ENCODE data around the gene TRIM28.
"Not testable (repeated sequence)": the region's sequence is repeated elsewhere in the genome, so short reads cannot be mapped to it uniquely, and the experiment has no call there.

Gene TRIM28

DNA sequence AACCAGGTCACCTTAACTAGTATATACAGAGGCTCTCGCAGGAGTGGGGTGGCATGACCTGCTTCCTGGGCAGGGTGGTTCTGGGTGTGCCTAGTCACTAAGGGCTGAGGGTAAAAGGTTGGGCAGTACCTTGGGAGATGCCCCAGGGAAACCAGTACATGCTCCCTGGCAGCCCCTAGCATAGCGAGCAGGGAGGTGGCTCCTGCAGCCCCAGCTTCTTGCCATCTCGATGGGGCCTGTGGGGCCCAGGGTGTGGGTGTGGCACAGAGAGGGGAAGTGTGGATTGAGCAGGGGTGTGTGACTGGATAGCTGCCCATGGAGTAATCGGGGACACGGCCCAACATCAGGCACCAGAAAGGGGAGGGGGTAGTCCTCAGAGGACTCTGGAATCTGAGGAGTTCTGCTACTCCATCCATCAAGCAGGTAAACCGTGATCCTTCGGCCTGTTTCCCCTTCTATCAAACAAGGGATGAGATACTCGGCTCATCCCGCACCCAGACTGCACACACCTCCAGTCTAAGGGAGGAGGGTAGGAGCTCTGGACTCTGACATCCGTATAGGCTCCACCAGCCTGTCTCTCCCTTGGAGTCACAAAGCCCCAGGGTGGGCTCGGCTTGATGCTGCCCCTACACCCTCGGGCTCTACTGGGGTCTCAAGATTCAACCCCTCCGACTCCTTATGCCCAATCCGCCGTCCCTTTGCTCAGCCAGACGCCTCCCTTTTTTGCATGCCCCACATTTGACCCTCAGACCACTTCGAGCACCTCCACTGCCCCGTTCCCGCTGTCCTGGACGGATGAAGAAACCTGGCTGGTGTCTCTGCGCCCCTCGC lies 25.4 kb upstream of the TRIM28 start:
- no peak for DNase-seq

DNA sequence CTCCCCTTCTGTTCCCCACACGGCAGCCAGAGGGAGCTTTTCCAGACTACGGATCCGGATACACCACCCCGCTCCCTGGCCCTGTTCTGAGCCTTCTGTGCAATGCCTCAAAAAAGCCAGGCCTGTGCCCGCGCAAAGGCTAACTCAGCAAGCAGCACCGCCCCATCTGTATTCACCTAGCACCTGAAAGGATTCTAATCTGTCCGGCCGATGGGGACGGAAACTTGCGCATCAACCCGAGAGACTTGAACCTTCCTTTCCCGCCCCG lies 24.8 kb upstream of the TRIM28 start:
- DNase-seq, result peak in 44 of 58 donors; percentile 10 to 68 (median 48)

DNA sequence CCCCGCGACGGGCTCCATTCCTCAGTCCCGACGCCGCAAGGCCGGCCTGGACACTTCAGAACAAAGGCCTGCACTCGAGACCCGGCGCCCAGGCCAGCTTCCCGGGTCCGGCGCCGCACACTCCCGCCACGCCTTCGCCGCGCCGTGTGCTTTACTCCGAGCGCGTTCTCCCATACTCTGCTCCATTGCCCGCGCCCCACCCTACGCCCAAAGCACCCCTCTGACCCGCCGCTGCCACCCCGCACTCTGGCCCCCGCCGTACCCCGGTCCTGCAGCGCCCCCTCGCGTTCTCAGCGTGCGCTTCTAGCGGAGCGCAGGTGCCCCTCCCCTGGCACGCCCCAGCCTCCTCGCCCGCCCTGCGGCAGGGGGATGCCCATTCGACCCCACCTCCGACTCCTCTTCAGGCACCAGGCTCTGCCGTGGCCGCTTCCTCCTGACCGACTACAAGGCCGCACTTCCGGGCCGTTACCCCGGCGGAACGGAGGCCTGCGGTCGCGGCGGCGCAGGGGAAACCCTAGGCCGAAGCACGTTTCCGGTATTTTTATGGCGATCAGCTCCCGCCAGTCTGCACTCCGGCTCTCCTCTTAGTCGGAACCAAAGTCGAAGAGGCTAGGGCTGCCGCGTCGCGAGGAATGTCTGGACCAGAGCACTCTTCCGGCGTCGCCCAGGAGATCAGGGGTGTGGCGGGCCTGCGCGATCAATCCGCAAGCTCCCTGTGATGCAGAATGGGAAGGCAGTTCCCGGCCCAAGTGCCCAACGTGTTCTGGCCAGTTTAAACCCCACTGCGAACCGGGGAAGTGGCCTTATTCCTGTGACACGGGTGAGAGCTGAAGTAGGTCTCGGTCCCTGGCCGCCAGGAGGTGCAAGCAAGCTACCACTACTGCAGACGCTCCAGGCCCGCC lies 24.3 kb upstream of the TRIM28 start, which contains the start of gene ZBTB45:
ZBTB45 (minus strand) TSS at position 456 of the 902 bp plus-strand sequence. CDS start 2,137 bp downstream, outside the sequence.
- DNase-seq, result peak; percentile 52 to 96 (median 91)

DNA sequence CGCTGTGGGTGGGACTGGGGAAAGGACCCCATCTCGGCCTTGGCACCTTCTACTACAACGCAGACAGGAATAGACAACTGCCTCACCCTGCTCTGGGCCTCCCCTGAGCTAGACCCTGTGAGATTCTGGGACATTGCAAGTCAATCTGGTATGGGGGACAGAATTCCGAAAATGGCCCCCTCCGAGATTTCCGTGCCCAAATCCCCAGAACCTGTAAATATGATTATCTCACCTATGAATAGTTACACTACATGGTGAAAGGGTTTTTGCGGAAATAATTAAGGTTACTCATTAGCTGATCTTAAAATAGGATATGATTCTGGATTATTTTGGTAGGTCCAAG lies 23.6 kb upstream of the TRIM28 start:
- no peak for DNase-seq

DNA sequence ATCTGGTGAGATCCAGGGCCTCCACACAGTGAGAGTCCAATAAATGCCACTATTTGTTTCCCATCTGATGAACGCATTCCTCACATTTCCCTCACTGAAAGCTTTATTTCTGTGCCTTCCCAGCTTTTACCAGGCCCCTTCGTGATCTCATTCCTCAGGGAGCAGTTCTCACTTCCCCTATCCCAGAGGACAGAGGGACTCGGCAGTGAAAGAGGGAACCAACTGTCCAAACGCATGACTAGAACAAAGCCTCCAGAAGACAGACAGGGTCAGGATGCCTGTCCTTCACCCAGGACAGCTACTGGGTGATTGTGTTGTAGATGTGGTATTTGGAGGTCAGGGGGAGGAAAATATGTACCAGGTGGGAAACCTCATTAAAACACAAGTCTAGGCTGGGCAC lies 22.2 kb upstream of the TRIM28 start:
- DNase-seq, result no peak

DNA sequence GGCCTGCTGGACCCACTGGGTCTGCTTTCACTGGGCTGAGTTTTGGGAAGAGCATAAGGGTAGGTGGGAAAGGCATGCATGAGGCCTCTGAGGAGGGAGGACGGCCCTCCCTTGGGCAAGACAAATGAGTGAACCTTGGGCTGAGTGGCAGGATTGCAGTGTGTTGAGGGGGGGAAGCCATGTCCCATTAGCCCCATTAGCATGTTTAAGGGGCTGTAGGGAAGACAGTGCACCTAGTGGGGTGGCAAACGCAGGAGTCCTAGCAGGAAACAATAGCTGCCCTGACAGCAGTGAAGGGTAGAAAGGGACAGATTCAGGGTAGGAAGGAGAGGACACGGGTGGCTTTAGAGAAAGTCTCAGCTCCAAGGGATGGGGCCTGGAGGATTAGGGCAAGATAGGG lies 21.2 kb upstream of the TRIM28 start:
- no peak for DNase-seq

DNA sequence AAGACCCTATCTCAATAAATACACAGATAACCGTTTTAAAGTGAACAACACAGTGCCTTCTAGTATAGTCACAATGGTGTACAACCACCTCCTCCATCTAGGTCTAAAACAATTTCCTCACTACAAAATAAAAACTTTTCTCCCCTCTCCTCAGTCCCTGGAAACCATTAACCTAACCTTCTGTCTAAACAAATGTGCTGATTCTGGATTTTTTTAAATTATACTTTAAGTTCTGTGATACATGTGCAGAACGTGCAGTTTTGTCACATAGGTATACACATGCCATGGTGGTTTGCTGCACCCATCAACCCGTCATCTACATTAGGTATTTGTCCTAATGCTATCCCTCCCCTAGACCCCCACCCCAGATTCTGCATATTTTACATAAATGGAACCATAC lies 14.5 kb upstream of the TRIM28 start:
- DNase-seq, result no peak

DNA sequence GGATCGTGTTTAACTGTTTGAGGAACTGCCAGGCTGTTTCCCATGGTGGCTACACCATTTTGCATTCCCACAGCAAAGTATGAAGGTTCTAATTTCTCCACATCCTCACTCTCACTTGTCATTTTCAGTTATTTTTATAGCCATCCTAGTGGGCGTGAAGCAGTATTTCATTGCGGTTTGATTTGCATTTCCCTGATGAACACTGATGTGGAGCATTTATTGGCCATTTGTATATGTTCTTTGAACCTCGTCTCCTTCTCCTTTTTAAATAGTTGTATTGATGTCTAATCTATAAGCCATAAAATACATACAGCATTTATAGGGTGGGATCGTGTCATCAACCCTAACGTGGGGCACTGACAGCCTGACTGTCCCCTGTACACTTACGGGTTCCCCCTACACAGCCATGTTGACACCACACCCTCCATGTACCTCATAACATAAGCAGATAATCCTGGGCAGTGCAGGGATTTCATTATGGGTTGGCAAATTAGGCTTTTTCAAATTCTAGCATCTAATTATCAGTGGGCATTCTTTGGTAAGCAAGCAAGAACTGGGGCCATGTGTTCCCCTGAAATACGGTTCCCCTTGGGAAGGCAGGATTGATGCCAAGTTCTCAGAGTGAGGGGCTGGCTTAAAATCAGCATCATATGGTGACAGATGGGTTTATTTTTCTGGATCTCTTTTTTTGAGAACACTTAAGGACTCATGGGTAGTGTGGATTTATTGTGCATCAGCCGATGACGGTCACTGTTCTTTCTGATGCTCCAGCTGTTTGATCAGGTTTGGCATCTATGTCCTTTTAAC lies 12.6 kb upstream of the TRIM28 start:
- DNase-seq, result no peak

DNA sequence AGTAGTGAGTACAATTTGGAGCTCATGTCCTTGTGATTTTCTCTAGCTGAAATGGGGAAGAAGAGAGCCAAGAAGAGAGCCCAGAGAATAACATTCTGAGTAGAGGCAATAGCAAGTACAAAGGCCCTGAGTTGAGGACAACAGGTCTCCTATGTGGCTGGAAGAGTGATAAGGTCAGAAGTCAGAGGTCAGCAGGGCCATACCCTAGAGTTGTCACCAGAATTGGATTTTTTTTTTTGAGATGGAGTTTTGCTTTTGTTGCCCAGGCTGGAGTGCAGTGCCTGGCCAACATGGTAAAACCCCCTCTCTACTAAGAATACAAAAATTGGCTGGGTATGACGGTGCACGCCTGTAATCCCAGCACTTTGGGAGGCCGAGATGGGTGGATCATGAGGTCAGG lies 8.0 kb upstream of the TRIM28 start:
- DNase-seq, result no peak

DNA sequence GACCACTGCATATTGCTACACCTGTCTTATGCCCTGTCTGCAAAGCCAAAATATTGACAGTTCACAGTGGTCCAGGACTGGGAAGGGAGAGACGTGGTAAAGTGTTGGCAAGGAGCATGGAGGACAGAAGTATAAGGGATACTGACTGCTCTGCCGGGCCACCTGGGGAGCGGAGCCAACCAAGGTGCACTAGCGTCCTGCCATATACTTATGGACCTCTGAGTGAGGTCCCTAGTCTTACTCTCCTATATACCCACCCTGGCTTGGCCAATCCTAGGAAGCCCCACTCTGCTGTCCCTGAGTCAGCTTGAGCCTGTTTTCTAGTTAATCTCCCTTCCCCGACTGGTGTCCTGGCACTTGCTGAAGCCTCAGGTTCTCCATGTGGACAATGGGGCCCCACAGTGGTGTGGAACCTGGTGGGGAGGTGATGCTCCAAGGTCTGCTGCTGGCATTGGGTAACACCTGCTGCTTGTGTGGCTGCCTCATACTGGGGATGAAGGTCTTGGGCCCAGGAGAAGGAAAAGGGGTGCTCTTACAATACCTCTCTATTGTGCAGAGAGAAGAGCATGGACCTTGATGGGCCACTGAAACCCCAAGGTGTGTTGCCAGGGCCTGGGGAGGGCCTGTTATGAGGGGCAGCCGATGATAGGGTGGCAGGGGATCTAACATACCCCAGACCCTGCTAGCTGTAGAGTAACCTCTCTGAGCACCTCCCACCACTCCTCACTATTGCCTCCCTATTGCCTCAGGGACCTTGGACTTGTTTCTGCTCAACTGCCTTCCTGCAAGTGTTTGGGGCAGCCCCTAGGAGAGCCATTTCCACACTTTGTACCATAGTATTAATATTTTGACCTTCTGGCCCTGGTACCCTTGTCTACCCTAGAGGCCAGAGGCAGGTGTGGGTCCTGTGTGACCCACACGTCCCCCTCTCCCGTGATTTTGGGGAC lies 6.7 kb upstream of the TRIM28 start:
- no peak for DNase-seq

DNA sequence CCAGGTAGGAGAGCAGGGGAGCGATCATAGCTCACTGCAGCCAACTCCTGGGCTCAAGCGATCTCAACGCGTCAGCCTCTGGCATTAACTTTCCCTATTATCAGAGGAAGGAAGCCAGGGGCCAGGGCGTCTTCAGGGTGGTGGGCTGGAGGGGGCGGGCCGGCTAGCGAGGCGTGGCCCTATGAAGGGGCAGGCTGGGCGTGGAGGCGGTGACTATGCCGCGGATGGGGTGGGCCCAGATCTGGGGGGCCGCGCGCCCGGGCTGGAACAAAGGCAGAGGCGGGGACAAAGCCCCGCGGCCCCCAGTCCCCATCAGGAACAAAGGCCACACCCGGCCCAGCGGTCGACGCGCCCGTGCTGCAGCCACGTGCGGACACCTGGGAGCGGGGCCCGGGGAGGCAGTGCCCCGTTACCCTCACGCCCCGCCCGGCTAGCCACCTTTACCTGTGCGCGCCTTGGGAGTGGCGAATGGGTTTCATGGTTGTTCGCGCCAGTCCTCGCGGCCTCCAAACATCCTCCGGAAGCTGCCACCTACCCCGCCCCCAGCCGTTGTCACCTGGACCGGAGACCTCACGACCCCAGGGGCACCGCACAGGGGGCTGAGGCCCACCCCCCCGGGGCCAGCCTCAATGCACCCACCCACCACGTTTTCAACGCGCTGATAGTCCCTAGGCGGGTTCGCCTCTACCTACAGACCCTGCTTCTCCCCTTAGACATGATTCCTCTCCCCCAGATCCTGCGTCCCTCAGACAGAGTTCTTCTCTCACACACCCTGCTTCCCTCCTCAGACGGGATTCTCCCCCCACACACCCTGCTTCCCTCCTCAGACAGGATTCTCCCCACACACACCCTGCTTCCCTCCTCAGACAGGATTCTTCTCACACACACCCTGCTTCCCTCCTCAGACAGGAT lies 5.4 kb upstream of the TRIM28 start:
- DNase-seq, result peak in 1 of 58 donors; percentile 18

DNA sequence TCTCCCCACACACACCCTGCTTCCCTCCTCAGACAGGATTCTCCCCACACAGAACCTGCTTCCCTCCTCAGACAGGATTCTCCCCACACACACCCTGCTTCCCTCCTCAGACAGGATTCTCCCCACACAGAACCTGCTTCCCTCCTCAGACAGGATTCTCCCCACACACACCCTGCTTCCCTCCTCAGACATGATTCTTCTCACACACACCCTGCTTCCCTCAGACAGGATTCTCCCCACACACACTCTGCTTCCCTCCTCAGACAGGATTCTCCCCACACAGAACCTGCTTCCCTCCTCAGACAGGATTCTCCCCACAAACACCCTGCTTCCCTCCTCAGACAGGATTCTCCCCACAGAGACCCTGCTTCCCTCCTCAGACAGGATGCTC lies 4.7 kb upstream of the TRIM28 start:
- DNase-seq, result not testable (repeated sequence)

DNA sequence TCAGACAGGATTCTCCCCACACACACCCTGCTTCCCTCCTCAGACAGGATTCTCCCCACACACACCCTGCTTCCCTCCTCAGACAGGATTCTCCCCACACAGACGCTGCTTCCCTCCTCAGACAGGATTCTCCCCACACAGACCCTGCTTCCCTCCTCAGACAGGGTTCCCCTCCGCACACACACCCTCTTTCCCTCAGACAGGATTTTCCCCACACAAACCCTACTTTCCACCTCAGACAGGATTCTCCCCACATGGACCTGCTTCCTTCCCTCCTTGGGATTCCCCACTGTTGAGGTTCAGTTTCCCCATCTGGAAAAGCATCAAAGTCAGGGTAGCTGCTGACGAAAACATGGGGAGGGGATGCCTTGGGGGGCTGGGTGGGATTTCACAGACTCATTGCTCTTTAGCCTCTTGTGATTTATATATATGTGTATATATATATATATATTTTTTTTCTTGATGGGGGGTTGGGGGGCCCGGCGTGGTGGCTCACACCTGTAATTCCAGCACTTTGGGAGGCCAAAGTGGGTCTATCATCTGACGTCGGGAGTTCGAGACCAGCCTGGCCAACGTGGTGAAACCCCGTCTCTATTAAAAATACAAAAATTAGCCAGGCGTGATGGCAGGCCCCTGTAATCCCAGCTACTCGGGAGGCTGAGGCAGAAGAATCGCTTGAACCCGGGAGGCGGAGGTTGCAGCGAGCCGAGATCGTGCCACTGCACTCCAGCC lies 1.1 kb upstream of the TRIM28 start:
- DNase-seq, result not testable (repeated sequence)

DNA sequence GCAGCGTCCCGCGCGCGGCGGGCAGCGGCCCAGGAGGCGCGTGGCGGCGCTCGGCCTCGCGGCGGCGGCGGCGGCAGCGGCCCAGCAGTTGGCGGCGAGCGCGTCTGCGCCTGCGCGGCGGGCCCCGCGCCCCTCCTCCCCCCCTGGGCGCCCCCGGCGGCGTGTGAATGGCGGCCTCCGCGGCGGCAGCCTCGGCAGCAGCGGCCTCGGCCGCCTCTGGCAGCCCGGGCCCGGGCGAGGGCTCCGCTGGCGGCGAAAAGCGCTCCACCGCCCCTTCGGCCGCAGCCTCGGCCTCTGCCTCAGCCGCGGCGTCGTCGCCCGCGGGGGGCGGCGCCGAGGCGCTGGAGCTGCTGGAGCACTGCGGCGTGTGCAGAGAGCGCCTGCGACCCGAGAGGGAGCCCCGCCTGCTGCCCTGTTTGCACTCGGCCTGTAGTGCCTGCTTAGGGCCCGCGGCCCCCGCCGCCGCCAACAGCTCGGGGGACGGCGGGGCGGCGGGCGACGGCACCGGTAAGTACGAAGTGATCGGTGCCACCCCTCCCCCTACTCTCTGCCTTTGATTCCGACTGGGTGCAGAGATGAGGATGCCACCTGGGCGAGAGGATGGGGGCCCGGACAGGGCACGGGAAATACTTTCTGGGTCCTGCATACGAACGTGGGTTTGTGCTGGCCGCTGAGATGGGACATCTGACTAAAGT lies 874 bp downstream of the TRIM28 start:
- DNase-seq, result no peak

DNA sequence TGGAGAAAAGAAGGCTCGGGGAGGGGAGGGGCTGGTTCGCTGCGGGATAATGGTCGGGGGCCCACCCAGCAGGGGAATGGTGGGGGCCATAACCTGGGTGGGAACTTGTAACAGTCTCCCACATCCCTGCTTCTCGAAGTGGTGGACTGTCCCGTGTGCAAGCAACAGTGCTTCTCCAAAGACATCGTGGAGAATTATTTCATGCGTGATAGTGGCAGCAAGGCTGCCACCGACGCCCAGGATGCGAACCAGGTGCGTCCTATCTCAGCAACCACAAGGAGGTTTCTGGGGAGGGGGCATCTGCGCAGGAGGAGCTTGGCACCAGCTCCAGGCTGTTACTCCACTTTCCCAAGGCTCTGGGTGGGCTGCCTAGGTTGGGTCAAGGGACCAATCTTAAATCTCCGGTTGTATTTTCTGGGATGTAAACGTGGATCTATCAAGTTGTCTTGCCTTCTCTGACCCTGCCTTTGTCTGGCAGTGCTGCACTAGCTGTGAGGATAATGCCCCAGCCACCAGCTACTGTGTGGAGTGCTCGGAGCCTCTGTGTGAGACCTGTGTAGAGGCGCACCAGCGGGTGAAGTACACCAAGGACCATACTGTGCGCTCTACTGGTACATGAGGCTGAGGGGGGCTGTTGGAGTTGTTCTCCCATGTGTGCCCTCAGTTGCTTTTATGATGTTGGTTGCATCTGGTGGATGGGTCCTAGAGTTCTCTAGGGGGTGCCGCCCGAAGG lies 1.6 kb downstream of the TRIM28 start:
- DNase-seq, result no peak

DNA sequence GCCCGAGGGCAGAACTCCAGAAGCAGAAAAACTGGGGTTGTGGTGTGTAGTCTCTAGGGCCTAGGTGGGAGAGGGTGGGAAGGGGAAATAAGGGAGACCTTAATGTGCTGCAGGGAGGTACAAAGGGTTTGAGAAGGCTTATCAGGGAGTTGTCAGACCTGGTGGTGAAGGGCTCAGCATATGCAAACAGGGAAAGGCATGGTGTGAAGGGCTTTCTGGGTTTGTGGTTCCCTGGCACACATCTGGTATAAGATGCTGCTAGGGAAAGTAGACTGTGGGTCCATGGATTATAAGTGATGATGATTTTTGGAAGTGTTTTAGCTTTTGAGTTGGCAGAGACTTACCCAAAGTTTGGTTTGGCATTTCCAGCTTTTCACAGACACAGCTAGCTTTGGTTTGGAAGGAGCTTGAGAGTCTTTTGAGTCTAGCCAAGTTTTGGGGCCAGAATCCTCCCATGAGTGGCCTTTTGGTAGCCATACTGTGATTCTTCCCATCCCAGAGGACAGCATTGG lies 2.2 kb downstream of the TRIM28 start:
- no peak for DNase-seq

All from anterior cingulate cortex (tissue), 58 donors.